ENCODE results near the gene PKN3.
"Not testable (repeated sequence)": the region's sequence is repeated elsewhere in the genome, so short reads cannot be mapped to it uniquely, and the experiment has no call there.

GRCh38 chr9:128693738-128694137 is 8.6 kb upstream of the PKN3 start:
- TF ChIP-seq POLR2A (IDR thresholded peaks at IDR 0.05), result not testable (repeated sequence)
- TF ChIP-seq, protein P1, sequence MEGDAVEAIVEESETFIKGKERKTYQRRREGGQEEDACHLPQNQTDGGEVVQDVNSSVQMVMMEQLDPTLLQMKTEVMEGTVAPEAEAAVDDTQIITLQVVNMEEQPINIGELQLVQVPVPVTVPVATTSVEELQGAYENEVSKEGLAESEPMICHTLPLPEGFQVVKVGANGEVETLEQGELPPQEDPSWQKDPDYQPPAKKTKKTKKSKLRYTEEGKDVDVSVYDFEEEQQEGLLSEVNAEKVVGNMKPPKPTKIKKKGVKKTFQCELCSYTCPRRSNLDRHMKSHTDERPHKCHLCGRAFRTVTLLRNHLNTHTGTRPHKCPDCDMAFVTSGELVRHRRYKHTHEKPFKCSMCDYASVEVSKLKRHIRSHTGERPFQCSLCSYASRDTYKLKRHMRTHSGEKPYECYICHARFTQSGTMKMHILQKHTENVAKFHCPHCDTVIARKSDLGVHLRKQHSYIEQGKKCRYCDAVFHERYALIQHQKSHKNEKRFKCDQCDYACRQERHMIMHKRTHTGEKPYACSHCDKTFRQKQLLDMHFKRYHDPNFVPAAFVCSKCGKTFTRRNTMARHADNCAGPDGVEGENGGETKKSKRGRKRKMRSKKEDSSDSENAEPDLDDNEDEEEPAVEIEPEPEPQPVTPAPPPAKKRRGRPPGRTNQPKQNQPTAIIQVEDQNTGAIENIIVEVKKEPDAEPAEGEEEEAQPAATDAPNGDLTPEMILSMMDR (IDR thresholded peaks at IDR 0.05), result not testable (repeated sequence)

Data from gastroesophageal sphincter (tissue), 3 donors.